Ovary (tissue), 9 donors: ENCODE data around the gene PLOD1. TPM values are rescaled to one million over a fixed set of nuclear protein-coding genes. Genes with fewer than 3 reads are reported as not detected.

Source experiments
- DNase-seq, 5 donors: peaks; one replicate each; pipeline ENCODE4 v3.0.0-alpha.2; 2019 to 2020
- H3K27ac ChIP-seq, 2 donors: fragments of 200-600 bp; one replicate each; pipeline versions ENCODE4 v1.5.1 to v1.8.0; 2019 to 2022
- H3K27me3 ChIP-seq: fragments of 200-600 bp; one replicate; pipeline ENCODE4 v1.8.0; 2022
- H3K36me3 ChIP-seq: fragments of 200-600 bp; sonication (generic); one replicate; pipeline ENCODE4 v1.5.1; 2019
- H3K4me1 ChIP-seq: one replicate; pipeline ENCODE4 v1.8.1; 2013; ENCODE audit warnings: mild to moderate bottlenecking, moderate library complexity; ENCODE audit not compliant: insufficient read depth
- H3K4me3 ChIP-seq: fragments of 200-600 bp; sonication (generic); one replicate; pipeline ENCODE4 v1.5.1; 2017
- H3K9me3 ChIP-seq, 2 donors: fragments of 200-600 bp in 1 of 2; sonication (generic) in 1 of 2; one replicate each; pipeline versions ENCODE4 v1.5.1 to v1.8.1; 2013 to 2019; ENCODE audit warnings: mild to moderate bottlenecking in 1 of 2, moderate library complexity in 1 of 2
- CTCF ChIP-seq, 3 donors: fragments of 450-650 bp in 2 of 3; fragments of 200-600 bp in 1 of 3; IDR thresholded peaks; one replicate each; pipeline versions ENCODE4 v1.5.1 to v1.8.0; 2016 to 2022; ENCODE audit warnings: antibody characterized with exemption in 3 of 3, mild to moderate bottlenecking in 1 of 3
- EP300 ChIP-seq: sonication (generic); formaldehyde crosslinking; IDR thresholded peaks from one replicate; pipeline ENCODE4 v1.6.1; 2017; ENCODE audit warnings: antibody characterized with exemption
- POLR2A ChIP-seq: fragments of 450-650 bp; IDR thresholded peaks from one replicate; pipeline ENCODE4 v1.6.1; 2017; ENCODE audit warnings: antibody characterized with exemption, mild to moderate bottlenecking, moderate library complexity
- WGBS, 3 donors: extraction: QIAGEN DNeasy Blood & Tissue Kit in 1 of 3; methylation state at CpG; one replicate each; pipeline versions ENCODE4 v1.1.5 to v1.1.7; 2013 to 2017; 5-methylcytosine and 5-hydroxymethylcytosine counted together
- intact Hi-C, 4 donors: fragments of 100-400 bp; cut with DNase I; formaldehyde crosslinking; loops; one replicate each; pipeline versions ENCODE4 v1.11.0 to v1.15.1; 2022 to 2023
- polyA plus RNA-seq, 2 donors: library from polyadenylated mRNA; stranded (reverse); fragments of 200-250 nt in 1 of 2; fragments of 350-450 nt in 1 of 2; fragmentation: Illumina TruSeq in 1 of 2; extraction: RNeasy Lipid Tissue Mini Kit (QIAGEN cat#74804) in 1 of 2; gene quantifications; one replicate each; pipeline ENCODE4 v1.2.3, GENCODE V29; 2013 to 2014
- total RNA-seq, 7 donors: library from RNA; depleted of rRNA in 2 of 7; stranded (reverse); fragments of >200 nt in 2 of 7; fragmentation: NEBNext Ultra II Directional in 3 of 7; extraction: Animal tissue kit (Norgen Biotek cat#: 25700) in 3 of 7; gene quantifications; one replicate each; pipeline versions ENCODE4 v1.1.0 to v1.2.4, GENCODE V29; 2016 to 2023
- donor health status: DM: no; HTN: no; CAD: no; lungs with moderate emphysema.
- donor health status: DM: no; HTN: no; CAD: no.
- donor health status: Bipolar disorder and iron deficiency.
- donor health status: DM: yes; HTN: yes; CAD: no.
- donor health status: DM: no; HTN: no; CAD: no.
- donor health status: DM: yes; HTN: yes; CAD: no.

PLOD1 gene
- total and polyA plus RNA-seq, 9 donors: 26.3 to 98.2 (median 58.7) TPM

GRCh38 chr1:11991969-11992676 is 57.6 kb downstream of the PLOD1 start:
- TF ChIP-seq CTCF (IDR thresholded peaks at IDR 0.05) (no peak), POLR2A (no peak), EP300 (no peak)
- H3K27me3 ChIP-seq: no peaks in the 10 kb centered on the region
- no peaks in the 10 kb centered on the region for H3K9me3 ChIP-seq
- intact Hi-C loops: no loop called here
- H3K27ac ChIP-seq: no peak overlapping the region
- H3K4me3 ChIP-seq: no peak overlapping the region
- WGBS, 3 donors: 76 to 87% (median 77%) methylated on average over 16 of the region's 16 CpGs
- DNase-seq: no peak
- no peaks in the 10 kb centered on the region for H3K4me1 ChIP-seq
- no peaks in the 10 kb centered on the region for H3K36me3 ChIP-seq

- TF ChIP-seq EP300 (no peak), POLR2A (no peak), CTCF (IDR thresholded peaks at IDR 0.05) (no peak)
- 80 to 89% (median 81%) methylated on average over 5 of the region's 5 CpGs for WGBS, 3 donors
- Histone ChIP-seq H3K27me3 (no peaks in the 10 kb centered on the region), H3K36me3 (no peaks in the 10 kb centered on the region), H3K27ac (no peak overlapping the region), H3K4me1 (no peaks in the 10 kb centered on the region), H3K9me3 (no peaks in the 10 kb centered on the region), H3K4me3 (no peak overlapping the region)
- intact Hi-C loops: no loop called here
- DNase-seq: no peak
Observed at GRCh38 chr1:11997081-11997850, 62.7 kb downstream of the PLOD1 start.

- DNase-seq: no peak
- H3K27ac ChIP-seq: no peak overlapping the region
- no peak overlapping the region for H3K4me3 ChIP-seq
- WGBS, 3 donors: 82 to 89% (median 83%) methylated on average over 5 of the region's 5 CpGs
- H3K36me3 ChIP-seq: no peaks in the 10 kb centered on the region
- intact Hi-C loops: no loop called here
- H3K27me3 ChIP-seq: no peaks in the 10 kb centered on the region
- TF ChIP-seq CTCF (IDR thresholded peaks at IDR 0.05): no peak
- no peak for TF ChIP-seq POLR2A
- no peak for TF ChIP-seq EP300
- H3K4me1 ChIP-seq: no peaks in the 10 kb centered on the region
- H3K9me3 ChIP-seq: no peaks in the 10 kb centered on the region
Observed at GRCh38 chr1:11998636-11999035, 64.1 kb downstream of the PLOD1 start.

GRCh38 chr1:11999236-11999635 is 64.7 kb downstream of the PLOD1 start:
- Histone ChIP-seq H3K4me1 (no peaks in the 10 kb centered on the region), H3K36me3 (no peaks in the 10 kb centered on the region), H3K27ac (no peak overlapping the region), H3K4me3 (no peak overlapping the region), H3K27me3 (no peaks in the 10 kb centered on the region), H3K9me3 (no peaks in the 10 kb centered on the region)
- no peak for DNase-seq
- 73 to 93% (median 79%) methylated on average over 3 of the region's 3 CpGs for WGBS, 3 donors
- no peak for TF ChIP-seq POLR2A
- TF ChIP-seq EP300: no peak
- TF ChIP-seq CTCF (IDR thresholded peaks at IDR 0.05): no peak
- intact Hi-C loops: no loop called here
